Fibroblast of gingiva (primary cell): Measurements from ENCODE around the gene NAA15.
"Not testable (repeated sequence)": the region's sequence is repeated elsewhere in the genome, so short reads cannot be mapped to it uniquely, and the experiment has no call there.

Experiments
- DNase-seq: peaks from one replicate; pipeline ENCODE4 v3.0.0-alpha.2; 2011; ENCODE audit warnings: low read depth

The NAA15 gene

DNA sequence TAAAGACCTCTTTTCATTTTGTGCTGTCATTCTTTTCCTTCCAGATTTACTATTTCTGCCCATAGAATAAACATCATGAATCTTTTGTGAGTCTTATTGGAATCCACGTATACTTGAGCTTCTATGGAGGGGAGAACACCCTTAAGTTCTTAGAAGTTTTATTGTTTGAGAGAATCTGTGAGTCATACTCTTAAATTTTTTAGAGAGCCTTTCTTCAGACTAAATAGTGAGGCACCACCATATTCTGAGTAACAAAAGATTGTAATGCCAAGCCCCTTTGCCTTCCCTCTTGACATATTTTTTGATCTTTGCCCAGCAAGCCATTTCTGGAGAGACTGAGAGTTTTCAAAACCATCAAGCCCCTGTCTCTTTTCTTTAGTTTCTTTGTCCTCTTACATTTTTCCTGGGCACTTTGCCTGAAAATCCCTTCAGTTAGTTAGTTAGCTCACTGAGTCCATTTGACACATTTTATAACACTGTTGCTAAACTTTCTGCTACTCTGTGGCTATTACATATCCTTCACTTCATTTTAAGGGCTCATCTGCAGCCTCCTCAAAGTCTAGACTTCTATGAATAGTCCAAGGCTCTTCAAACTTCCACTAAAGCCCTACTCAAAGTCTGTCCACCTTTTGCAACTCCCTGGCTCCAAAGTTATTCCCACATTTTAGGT lies 66.3 kb downstream of the NAA15 start:
- no peak for DNase-seq

GRCh38 chr4:139368998-139369397 lies 67.7 kb downstream of the NAA15 start:
- DNase-seq: peak; percentile 38

GRCh38 chr4:139374251-139374650 lies 72.9 kb downstream of the NAA15 start:
- DNase-seq: no peak

DNA sequence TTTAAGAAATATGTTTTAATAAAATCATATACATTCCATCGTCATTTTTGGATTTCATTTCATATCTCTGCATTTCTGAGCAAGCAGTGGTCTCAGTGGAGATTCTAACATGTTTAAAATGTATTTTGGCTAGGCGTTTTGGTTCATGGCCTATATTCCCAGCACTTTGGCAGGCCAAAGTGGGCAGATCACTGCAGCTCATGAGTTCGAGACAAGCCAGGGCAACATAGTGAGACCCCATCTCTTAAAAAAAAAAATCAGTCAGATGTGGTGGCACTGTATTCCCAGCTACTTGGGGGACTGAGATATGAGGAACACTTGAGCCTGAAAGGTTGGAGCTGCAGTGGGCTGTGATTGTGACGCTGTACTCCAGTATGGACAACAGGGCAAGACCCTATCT lies 85.1 kb downstream of the NAA15 start:
- no peak for DNase-seq

DNA sequence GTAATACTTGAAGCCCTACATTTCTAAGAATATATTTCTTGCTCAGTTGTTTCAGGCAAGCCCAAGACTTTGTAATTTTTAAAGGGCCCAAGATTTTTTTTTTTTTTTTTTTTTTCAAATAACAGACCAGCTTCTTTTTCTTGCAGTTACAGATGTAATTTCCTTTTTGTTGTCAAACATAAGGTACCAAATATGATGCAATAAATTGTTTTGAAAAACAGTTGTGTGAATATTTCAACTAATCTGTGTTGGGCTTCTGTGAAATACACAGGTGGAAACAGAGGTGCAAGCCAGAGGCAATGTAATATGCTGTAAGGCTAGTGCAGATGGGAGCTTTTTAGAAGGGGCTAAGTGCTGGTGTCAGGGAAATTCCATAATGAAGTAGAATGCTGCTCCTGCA lies 87.8 kb downstream of the NAA15 start:
- no peak for DNase-seq

- no peak for DNase-seq
Measured at GRCh38 chr4:139389991-139390390, 88.7 kb downstream of the NAA15 start.

GRCh38 chr4:139391731-139392130 lies 90.4 kb downstream of the NAA15 start:
- DNase-seq: no peak

DNA sequence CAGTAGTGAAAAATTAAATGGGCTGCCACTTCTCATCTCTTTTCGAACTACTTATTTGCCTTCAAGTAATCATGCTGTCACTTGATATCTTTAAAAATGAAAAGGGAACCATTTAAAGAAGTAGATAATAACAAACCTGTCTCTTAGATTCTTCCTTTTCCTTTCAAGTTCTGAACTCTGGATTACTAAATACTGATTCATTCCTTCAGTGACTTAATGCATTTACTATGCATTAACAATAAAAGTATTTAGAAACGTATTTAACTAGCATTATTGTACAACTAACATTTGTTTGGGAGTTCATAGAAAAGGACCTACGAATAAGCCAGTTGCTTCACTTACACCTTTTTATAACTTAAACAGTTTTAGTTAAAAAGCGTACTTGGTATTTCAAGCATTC lies 91.5 kb downstream of the NAA15 start:
- no peak for DNase-seq

DNA sequence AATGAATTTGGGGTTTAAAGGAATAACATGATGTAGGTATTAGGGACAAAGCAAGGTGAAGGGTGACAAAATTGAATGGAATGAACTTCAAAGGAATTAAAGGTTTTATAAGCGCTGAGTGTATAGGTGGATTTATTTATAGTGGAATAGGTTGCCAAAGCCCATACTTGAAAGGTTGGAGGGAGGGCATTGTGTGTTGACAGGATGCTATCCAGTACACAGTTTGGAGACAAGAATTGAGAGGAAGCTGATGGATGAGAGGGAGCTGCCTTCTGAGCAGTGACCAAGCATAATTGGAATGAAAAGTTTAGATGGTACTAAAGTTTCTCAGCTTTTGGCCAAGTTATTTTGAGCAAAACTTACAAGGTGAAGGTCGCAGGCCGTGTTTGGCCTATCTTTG lies 100.1 kb downstream of the NAA15 start:
- DNase-seq: no peak

DNA sequence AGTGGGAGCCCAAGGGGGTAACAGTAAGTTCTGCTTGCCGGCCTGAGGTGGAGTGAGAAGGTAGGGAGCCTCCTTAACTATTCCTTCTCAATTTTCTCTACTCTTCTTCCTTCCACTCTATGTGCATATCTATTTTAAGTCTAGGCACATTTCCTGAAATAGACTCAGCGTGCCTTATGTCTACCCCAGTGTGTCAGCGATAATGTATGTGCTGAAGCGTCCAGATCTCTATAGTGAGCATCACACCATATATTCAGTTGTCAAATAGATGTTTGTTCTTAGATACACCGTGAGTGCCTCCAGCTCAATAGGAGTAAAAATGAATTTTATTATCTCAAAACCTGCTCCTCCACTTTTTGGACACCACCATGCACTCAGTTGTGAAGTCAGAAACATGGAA lies 101.1 kb downstream of the NAA15 start:
- no peak for DNase-seq

DNA sequence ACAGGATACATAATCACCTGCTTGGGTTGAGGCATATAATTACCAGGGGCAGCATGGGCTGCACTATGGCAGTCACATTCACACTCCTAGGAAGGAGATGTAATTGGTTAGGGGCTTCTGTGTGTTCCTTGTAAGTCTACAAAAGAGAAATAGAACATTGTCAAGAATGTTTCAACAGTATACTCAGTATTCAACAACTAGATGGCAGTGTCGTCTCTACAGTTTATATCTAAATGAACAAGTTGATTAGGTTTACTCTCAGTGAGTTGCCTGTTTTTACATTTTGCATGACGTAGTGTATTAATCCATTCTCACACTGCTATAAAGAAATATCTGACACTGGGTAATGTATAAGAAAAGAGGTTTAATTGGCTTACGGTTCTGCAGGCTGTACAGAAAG lies 102.2 kb downstream of the NAA15 start:
- DNase-seq: no peak

GRCh38 chr4:139410312-139410711 lies 109.0 kb downstream of the NAA15 start:
- DNase-seq: no peak

DNA sequence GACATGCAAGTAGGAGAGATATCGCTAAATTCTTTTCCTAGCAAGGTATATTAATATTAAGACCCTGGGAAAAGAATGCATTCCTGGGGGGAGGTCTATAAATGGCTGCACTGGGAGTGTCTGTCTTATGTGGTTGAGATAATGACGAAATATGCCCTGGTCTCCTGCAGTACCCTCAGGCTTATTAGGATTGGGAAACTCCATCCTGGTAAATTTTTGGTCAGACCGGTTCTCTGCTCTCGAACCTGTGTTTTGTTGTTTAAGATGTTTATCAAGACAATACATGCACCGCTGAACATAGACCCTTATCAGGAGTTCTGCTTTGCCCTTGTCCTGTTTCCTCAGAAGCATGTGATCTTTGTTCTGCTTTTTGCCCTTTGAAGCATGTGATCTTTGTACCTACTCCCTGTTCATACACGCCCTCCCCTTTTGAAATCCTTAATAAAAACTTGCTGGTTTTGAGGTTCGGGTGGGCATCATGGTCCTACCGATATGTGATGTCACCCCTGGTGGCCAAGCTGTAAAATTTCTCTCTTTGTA lies 113.4 kb downstream of the NAA15 start:
- not testable (repeated sequence) for DNase-seq

DNA sequence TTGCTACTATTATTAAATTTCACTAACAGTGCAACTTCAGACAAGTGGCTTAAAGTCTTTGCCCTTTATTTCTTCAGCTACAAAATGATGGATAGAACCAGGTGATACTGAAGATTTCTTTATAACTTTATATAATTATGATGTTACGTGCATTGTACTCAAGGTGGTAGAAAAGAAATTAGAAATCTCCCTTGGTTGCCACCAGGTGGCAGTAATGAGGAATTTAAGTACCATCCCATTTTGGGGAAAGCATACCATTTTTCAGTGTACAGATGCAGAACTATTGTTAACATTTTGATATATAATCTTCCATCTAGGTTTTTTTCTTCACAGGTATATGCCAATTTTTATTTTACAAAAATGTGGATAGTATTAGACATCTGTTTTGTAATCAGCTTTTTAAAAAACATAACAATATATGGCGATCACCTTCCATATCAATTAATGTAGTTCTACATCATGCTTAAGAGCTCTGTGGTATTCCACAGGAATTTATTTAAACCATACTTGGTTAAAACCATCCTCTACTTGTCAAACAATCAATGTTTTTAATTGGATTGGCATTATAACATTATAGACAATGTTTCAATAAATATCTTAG lies 114.9 kb downstream of the NAA15 start:
- peak; percentile 26 for DNase-seq

- DNase-seq: peak; percentile 53
Measured at GRCh38 chr4:139419388-139419914, 118.1 kb downstream of the NAA15 start.

DNA sequence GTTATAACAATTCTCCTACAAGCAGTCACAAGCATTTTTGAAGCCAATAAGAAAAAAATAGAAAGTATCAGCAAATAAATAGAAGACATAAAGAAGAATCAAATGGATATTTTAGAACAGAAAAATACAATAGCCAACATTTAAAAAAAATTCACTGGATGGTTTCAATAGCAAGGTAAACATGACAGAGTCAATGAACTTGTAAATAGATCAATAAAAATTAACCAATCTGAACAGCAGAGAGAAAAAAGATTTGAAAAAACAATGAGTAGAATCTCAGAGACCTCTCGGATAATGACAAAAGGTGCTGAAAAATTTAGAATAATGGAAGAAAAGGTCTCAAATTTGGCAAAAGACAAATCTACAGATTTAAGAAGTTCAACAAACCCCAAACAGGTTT lies 119.3 kb downstream of the NAA15 start:
- no peak for DNase-seq

DNA sequence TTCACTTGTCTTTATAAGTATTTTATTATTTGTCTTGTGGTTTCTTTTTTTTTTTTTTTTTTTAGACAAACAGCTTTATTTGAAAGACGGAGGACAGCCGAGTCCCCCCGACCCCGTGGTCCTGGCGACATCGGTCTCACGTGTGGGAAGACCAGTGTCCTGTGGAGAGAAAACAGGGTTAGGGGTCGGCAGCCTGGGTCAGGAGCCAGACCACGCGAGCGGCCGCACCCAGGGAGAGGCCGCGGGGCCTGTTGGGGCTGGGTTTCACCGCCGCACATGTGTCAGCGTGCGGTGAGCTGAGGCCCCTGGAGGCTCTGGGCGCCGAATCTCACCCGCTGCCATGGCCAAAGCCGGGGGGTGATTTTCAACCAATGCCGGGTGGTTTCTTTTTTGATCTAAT lies 134.8 kb downstream of the NAA15 start:
- DNase-seq: no peak

GRCh38 chr4:139438141-139438540 lies 136.8 kb downstream of the NAA15 start:
- no peak for DNase-seq

DNA sequence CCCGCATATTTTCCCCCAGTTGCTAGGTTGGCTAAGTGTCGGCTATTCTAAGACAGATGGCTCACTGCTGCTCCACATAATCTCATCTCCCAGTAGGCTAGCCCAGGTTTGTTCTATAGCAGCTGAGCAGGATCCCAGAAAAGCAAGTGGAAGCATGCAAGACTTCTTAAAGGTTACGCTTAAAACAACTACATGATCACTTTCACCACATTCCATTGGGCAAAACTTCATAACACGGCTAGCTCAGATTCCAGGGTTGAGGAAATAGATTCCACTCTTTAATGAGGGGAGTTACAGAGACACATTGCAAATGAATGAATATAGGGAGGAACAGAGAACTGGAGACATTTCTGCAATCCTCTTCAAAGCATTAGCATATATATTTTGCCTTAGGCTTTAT lies 139.7 kb downstream of the NAA15 start:
- no peak for DNase-seq

DNA sequence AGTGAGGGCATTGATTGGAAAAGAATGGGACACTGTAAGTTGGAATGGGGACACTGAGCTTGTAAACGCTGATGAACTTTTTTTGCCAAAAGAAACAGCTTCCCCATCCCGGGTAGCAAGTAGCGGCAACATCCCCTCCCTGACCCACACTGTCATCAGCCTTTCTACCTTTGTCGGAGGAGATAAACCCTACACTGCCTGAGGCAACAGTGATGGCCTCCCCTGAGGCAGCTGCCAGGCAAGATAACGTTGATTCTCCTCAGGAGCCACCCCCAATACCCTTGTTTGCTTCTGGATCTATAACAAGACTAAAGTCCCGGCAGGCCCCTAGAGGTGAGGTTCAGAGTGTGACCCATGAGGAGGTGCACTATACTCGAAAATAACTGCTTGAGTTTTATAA lies 142.4 kb downstream of the NAA15 start:
- no peak for DNase-seq

DNA sequence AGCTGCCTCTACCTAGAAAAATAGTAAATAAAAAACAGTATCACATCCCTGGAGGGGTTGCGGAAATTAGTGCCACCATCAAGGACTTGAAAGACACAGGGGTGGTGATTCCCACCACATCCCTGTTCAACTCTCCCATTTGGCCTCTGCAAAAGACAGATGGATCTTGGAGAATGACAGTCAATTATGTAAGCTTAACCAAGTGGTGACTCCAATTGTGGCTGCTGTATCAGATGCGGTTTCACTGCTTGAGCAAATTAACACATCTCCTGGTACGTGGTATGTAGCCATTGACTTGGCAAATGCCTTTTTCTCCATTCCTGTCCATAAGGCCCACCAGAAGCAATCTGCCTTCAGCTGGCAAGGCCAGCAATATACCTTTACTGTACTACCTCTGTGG lies 143.6 kb downstream of the NAA15 start:
- not testable (repeated sequence) for DNase-seq

DNA sequence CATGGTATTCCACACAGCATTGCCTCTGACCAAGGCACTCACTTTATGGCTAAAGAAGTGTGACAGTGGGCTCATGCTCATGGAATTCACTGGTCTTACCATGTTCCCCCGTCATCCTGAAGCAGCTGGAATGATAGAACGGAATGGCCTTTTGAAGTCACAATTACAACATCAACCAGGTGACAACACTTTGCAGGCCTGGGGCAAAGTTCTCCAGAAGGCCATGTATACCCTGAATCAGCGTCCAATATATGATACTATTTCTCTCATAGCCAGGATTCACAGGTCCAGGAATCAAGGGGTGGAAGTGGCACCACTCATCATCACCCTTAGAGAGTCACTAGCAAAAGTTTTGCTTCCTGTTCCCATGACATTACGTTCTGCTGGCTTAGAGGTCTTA lies 145.8 kb downstream of the NAA15 start:
- not testable (repeated sequence) for DNase-seq

DNA sequence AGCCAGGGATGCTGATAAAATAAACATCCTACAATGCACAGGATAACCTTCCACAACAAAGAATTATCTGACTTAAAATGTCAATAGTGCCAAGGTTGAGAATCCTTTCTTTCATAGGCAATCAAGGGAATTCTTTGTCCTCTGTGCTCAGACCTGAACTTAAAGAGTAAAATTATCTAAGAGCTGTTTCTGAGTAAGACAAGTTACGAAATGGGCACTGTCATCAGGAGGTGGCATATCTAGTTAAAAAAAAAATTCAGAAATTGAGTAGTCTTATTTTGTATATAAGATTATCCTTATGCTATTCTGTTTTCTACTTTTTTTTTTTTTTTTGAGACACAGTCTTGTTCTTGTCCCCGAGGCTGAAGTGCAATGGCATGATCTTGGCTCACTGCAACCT lies 149.3 kb downstream of the NAA15 start:
- DNase-seq: no peak

- no peak for DNase-seq
Measured at GRCh38 chr4:139451997-139452396, 150.7 kb downstream of the NAA15 start.
